ENCODE measurements around the gene ABCC8. TPM values are rescaled to one million over a fixed set of nuclear protein-coding genes. Genes with fewer than 3 reads are reported as not detected.

ABCC8 gene
- polyA plus RNA-seq, 4 donors = 0.81 to 11.2 (median 3.6) TPM

DNA sequence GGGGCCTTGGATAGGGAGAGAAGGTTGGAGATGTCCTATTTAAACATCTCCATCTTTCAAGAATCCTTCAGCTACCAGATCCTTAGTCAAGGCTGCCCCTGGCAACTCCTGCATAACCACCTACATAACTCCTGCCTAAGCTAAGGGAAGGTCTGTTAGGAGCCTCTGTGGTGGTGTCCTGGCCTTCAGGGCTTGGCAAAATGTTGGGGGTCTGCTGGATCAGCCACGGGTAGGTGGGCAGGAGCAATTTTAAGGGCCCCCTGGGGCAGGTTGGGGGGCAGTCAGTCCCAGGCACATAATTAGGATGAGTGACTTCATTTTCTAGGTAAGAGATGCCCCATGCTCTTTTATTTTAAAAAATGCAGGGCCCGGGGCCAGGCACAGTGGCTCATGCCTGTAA is 41.7 kb upstream of the ABCC8 start:
- Histone ChIP-seq H3K27me3 (ENCODE audit: control insufficient read depth in 3 of 3, insufficient read depth in 3 of 3, low read length in 3 of 3) (no peaks in the 10 kb centered on the region), H3K9me3 (ENCODE audit: control insufficient read depth in 2 of 2, insufficient read depth in 1 of 2, low read depth in 1 of 2, low read length in 1 of 2) (no peaks in the 10 kb centered on the region), H3K27ac (ENCODE audit: low read depth in 1 of 3, low read length in 2 of 3) (no peak overlapping the region), H3K4me1 (ENCODE audit: control insufficient read depth in 3 of 3, insufficient read depth in 2 of 3, low read depth in 1 of 3, low read length in 2 of 3) (no peaks in the 10 kb centered on the region), H3K36me3 (ENCODE audit: control insufficient read depth in 3 of 3, insufficient read depth in 2 of 3, low read depth in 1 of 3, low read length in 3 of 3) (peaks cover 0 to 90% (median 32%) of the 10 kb centered on the region in 3 donors), H3K4me3 (ENCODE audit: low read depth in 1 of 3, low read length in 3 of 3) (no peak overlapping the region)
- WGBS, 3 donors = 90 to 97% (median 96%) methylated on average over 2 of the region's 2 CpGs
- FAIRE-seq = no peak
- no peak for DNase-seq

DNA sequence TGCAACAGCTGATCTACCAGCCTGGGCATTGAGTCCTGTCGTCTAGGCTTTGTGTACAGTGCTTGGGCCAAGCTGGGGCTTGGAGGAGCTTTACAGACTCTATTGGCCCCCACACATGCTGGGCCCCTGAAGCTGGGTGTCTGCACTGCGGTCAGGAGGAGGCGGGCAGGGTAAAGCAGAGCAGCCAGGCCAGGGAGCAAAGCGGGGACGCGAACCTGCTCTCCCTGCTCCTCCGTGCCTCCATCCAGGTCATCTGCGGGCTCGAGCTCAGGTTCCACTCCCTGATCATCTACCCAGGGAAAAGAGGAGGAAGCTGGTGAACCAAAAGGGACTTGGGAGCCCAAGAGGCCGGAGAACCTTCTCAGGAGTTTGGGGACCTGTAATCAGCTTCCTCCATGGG is 40.5 kb upstream of the ABCC8 start:
- no peak for DNase-seq
- H3K9me3 ChIP-seq (ENCODE audit: control insufficient read depth in 2 of 2, insufficient read depth in 1 of 2, low read depth in 1 of 2, low read length in 1 of 2) = no peaks in the 10 kb centered on the region
- no peak overlapping the region for H3K27ac ChIP-seq (ENCODE audit: low read depth in 1 of 3, low read length in 2 of 3)
- peaks cover 0 to 88% (median 23%) of the 10 kb centered on the region in 3 donors for H3K36me3 ChIP-seq (ENCODE audit: control insufficient read depth in 3 of 3, insufficient read depth in 2 of 3, low read depth in 1 of 3, low read length in 3 of 3)
- no peaks in the 10 kb centered on the region for H3K4me1 ChIP-seq (ENCODE audit: control insufficient read depth in 3 of 3, insufficient read depth in 2 of 3, low read depth in 1 of 3, low read length in 2 of 3)
- H3K4me3 ChIP-seq (ENCODE audit: low read depth in 1 of 3, low read length in 3 of 3) = no peak overlapping the region
- WGBS, 3 donors = 89 to 93% (median 89%) methylated on average over 10 of the region's 10 CpGs
- no peaks in the 10 kb centered on the region for H3K27me3 ChIP-seq (ENCODE audit: control insufficient read depth in 3 of 3, insufficient read depth in 3 of 3, low read length in 3 of 3)
- no peak for FAIRE-seq

DNA sequence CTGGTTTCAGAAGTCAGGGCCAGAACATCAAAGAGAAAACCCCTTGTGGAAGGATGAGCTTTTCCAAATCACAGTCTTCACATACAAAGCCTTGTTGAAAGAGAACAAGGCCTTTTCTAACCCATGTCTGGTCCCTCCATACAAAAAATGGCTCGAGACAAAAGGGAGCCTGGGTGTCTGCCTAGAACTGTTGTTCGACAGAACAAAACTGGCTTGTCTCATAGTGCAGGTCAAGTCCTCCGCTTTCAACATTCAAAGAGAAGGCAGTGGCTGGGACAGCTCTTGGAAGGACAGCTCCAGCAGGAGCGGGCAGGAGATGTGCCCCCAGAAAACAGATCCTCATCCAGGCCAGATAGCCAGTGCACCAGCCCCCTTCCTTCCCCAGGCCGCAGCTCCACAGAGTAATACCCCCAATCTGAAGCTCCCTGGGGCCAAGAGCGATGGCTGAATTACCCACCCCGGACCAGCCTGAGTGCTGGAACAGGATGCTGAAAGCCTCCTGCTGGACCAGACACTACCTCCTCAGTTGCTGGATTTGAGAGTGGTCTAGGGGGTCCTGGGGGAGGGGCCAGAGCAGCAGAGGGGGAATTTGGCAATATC is 40.0 kb upstream of the ABCC8 start:
- Histone ChIP-seq H3K4me3 (ENCODE audit: low read depth in 1 of 3, low read length in 3 of 3) (no peak overlapping the region), H3K4me1 (ENCODE audit: control insufficient read depth in 3 of 3, insufficient read depth in 2 of 3, low read depth in 1 of 3, low read length in 2 of 3) (no peaks in the 10 kb centered on the region), H3K36me3 (ENCODE audit: control insufficient read depth in 3 of 3, insufficient read depth in 2 of 3, low read depth in 1 of 3, low read length in 3 of 3) (peaks cover 0 to 88% (median 23%) of the 10 kb centered on the region in 3 donors), H3K27ac (ENCODE audit: low read depth in 1 of 3, low read length in 2 of 3) (no peak overlapping the region), H3K27me3 (ENCODE audit: control insufficient read depth in 3 of 3, insufficient read depth in 3 of 3, low read length in 3 of 3) (no peaks in the 10 kb centered on the region), H3K9me3 (ENCODE audit: control insufficient read depth in 2 of 2, insufficient read depth in 1 of 2, low read depth in 1 of 2, low read length in 1 of 2) (no peaks in the 10 kb centered on the region)
- FAIRE-seq = no peak
- WGBS, 3 donors = 85 to 97% (median 90%) methylated on average over 7 of the region's 7 CpGs
- DNase-seq = no peak

DNA sequence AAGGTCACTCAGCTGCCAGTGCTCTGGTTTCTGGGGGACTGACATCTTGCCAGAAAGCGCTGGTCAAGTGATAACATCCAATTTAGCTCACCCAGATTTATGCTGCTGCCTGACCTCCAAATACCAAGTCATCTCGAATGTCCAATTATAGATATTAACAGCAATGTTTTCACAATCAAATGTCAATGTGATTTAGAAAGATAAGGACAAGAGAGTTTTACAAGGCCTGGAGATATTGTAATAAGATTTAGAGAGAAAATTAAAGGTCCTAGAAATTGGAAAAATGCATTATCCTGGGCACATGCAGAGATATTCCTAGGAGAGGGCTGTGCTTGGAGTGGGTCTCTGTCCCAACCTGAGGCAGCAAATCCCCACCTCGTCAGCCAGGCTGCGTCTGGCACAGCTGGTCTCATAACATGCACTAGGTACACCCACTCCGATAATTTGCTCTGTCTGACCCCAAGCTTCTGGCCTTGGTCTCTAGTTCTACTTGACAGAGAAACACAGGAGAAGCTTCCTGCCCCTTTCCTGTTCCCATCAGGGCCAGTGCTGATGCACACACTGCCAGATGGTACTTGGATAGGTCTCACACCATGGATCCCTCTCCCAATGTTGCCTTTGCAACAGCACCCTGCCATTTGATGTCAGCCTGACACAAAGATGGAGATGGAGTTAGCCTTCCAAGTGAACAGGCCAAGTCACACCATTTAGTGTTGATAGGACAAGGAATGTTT is 39.0 kb upstream of the ABCC8 start:
- FAIRE-seq (no peak), DNase-seq (no peak)
- Histone ChIP-seq H3K4me3 (ENCODE audit: low read depth in 1 of 3, low read length in 3 of 3) (no peak overlapping the region), H3K4me1 (ENCODE audit: control insufficient read depth in 3 of 3, insufficient read depth in 2 of 3, low read depth in 1 of 3, low read length in 2 of 3) (no peaks in the 10 kb centered on the region), H3K9me3 (ENCODE audit: control insufficient read depth in 2 of 2, insufficient read depth in 1 of 2, low read depth in 1 of 2, low read length in 1 of 2) (no peaks in the 10 kb centered on the region), H3K27ac (ENCODE audit: low read depth in 1 of 3, low read length in 2 of 3) (no peak overlapping the region), H3K36me3 (ENCODE audit: control insufficient read depth in 3 of 3, insufficient read depth in 2 of 3, low read depth in 1 of 3, low read length in 3 of 3) (peaks cover 0 to 83% (median 15%) of the 10 kb centered on the region in 3 donors), H3K27me3 (ENCODE audit: control insufficient read depth in 3 of 3, insufficient read depth in 3 of 3, low read length in 3 of 3) (no peaks in the 10 kb centered on the region)
- WGBS, 3 donors = 66 to 78% (median 76%) methylated on average over 5 of the region's 5 CpGs

DNA sequence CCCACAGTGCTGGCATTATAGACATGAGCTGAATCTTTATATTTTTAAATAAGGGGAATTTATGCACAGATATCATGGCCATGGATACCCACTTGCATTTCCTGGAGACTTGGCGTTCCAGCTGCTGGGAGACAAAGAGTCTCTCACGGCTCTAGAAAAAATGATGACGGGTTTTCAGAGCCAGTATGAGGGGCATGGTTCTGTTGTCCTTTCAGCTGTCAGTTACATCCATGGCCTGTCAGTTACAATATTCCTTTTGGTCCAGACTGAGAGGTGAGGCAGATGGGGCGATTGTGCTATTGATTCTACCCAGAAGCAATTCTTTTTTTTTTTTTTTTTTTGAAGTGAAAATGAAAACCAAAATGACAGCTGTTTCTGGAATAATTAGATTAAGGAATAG is 37.8 kb upstream of the ABCC8 start:
- Histone ChIP-seq H3K9me3 (ENCODE audit: control insufficient read depth in 2 of 2, insufficient read depth in 1 of 2, low read depth in 1 of 2, low read length in 1 of 2) (no peaks in the 10 kb centered on the region), H3K27ac (ENCODE audit: low read depth in 1 of 3, low read length in 2 of 3) (no peak overlapping the region), H3K27me3 (ENCODE audit: control insufficient read depth in 3 of 3, insufficient read depth in 3 of 3, low read length in 3 of 3) (no peaks in the 10 kb centered on the region), H3K4me1 (ENCODE audit: control insufficient read depth in 3 of 3, insufficient read depth in 2 of 3, low read depth in 1 of 3, low read length in 2 of 3) (peaks cover 0 to 5% (median 0%) of the 10 kb centered on the region in 3 donors), H3K36me3 (ENCODE audit: control insufficient read depth in 3 of 3, insufficient read depth in 2 of 3, low read depth in 1 of 3, low read length in 3 of 3) (peaks cover 0 to 83% (median 7%) of the 10 kb centered on the region in 3 donors), H3K4me3 (ENCODE audit: low read depth in 1 of 3, low read length in 3 of 3) (no peak overlapping the region)
- 82 to 92% (median 84%) methylated on average over 4 of the region's 4 CpGs for WGBS, 3 donors
- FAIRE-seq = no peak
- DNase-seq = no peak

DNA sequence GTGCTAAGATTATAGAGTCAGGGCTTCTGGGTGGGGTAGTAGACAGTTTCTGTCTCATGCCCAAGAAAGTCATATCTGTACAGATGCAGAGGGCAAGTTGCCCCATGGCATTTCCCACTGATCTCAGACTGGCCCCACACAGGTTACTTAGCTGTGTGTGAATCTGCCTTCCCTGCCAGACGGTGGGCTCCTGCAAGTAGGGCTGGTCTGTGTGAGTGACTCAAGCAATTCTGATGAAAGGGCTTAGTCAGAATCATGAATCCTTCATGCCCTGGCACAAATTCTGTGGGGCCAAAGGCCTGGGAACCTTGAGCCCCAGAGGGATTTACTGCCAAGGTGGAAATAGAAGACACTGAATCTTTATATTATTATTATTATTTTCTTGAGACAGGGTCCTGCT is 37.2 kb upstream of the ABCC8 start:
- FAIRE-seq (no peak), DNase-seq (no peak)
- H3K27me3 ChIP-seq (ENCODE audit: control insufficient read depth in 3 of 3, insufficient read depth in 3 of 3, low read length in 3 of 3) = no peaks in the 10 kb centered on the region
- H3K4me3 ChIP-seq (ENCODE audit: low read depth in 1 of 3, low read length in 3 of 3) = no peak overlapping the region
- H3K36me3 ChIP-seq (ENCODE audit: control insufficient read depth in 3 of 3, insufficient read depth in 2 of 3, low read depth in 1 of 3, low read length in 3 of 3) = peaks cover 0 to 84% (median 7%) of the 10 kb centered on the region in 3 donors
- peaks cover 0 to 8% (median 0%) of the 10 kb centered on the region in 3 donors for H3K4me1 ChIP-seq (ENCODE audit: control insufficient read depth in 3 of 3, insufficient read depth in 2 of 3, low read depth in 1 of 3, low read length in 2 of 3)
- no peaks in the 10 kb centered on the region for H3K9me3 ChIP-seq (ENCODE audit: control insufficient read depth in 2 of 2, insufficient read depth in 1 of 2, low read depth in 1 of 2, low read length in 1 of 2)
- no peak overlapping the region for H3K27ac ChIP-seq (ENCODE audit: low read depth in 1 of 3, low read length in 2 of 3)
- 68 to 89% (median 73%) methylated on average over 1 of the region's 1 CpG for WGBS, 3 donors

DNA sequence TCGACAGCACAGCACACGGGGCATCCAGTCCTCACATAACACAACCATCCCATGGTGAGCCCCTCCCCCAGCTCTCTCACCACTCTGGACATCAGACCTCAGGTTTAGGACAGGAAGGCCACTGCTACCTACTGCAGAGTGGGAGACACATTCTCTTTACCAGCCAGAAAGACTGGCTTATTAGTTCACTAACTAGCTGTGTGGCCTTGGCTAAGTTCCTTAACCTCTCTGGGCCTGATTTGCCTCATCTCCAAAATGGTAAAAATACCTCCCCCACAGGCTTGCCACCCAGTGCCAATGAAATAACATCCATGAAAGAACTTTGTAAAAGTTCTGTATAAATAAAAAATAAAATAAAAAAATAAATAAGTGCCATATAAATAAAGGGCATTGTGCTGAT is 35.5 kb upstream of the ABCC8 start:
- FAIRE-seq (no peak), DNase-seq (no peak)
- WGBS, 3 donors = 27 to 53% (median 33%) methylated on average over 2 of the region's 2 CpGs
- Histone ChIP-seq H3K4me3 (ENCODE audit: low read depth in 1 of 3, low read length in 3 of 3) (no peak overlapping the region), H3K4me1 (ENCODE audit: control insufficient read depth in 3 of 3, insufficient read depth in 2 of 3, low read depth in 1 of 3, low read length in 2 of 3) (peaks cover 0 to 8% (median 0%) of the 10 kb centered on the region in 3 donors), H3K9me3 (ENCODE audit: control insufficient read depth in 2 of 2, insufficient read depth in 1 of 2, low read depth in 1 of 2, low read length in 1 of 2) (no peaks in the 10 kb centered on the region), H3K27me3 (ENCODE audit: control insufficient read depth in 3 of 3, insufficient read depth in 3 of 3, low read length in 3 of 3) (no peaks in the 10 kb centered on the region), H3K27ac (ENCODE audit: low read depth in 1 of 3, low read length in 2 of 3) (no peak overlapping the region), H3K36me3 (ENCODE audit: control insufficient read depth in 3 of 3, insufficient read depth in 2 of 3, low read depth in 1 of 3, low read length in 3 of 3) (peaks cover 0 to 78% (median 3%) of the 10 kb centered on the region in 3 donors)

DNA sequence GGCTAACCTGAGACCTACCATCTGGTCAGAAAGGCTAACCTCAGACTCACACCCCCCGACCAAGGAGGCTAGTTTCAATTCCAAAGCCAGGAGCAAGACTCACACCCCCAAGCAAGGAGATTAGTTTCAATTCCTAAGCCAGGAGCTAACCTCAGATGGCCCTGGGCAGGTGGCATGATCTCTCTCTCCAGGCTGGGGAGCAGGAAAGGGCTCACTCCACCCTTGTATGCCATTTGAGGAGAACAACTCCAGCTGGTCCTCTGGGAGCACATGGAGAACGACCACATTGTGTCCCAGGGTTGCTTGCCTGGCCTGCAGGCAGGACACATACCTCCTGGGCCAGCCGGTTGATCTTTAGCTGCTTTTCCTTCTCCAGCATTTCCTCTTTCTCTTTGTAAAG is 34.9 kb upstream of the ABCC8 start:
- Histone ChIP-seq H3K4me3 (ENCODE audit: low read depth in 1 of 3, low read length in 3 of 3) (no peak overlapping the region), H3K27me3 (ENCODE audit: control insufficient read depth in 3 of 3, insufficient read depth in 3 of 3, low read length in 3 of 3) (no peaks in the 10 kb centered on the region), H3K36me3 (ENCODE audit: control insufficient read depth in 3 of 3, insufficient read depth in 2 of 3, low read depth in 1 of 3, low read length in 3 of 3) (peaks cover 0 to 78% (median 3%) of the 10 kb centered on the region in 3 donors), H3K27ac (ENCODE audit: low read depth in 1 of 3, low read length in 2 of 3) (no peak overlapping the region), H3K4me1 (ENCODE audit: control insufficient read depth in 3 of 3, insufficient read depth in 2 of 3, low read depth in 1 of 3, low read length in 2 of 3) (peaks cover 0 to 8% (median 0%) of the 10 kb centered on the region in 3 donors), H3K9me3 (ENCODE audit: control insufficient read depth in 2 of 2, insufficient read depth in 1 of 2, low read depth in 1 of 2, low read length in 1 of 2) (no peaks in the 10 kb centered on the region)
- 41 to 56% (median 52%) methylated on average over 3 of the region's 3 CpGs for WGBS, 3 donors
- DNase-seq = no peak
- no peak for FAIRE-seq

Measured in small intestine (tissue), 7 donors.